NCI-H146 (cell line): ENCODE results near the gene ITPRID1.
"Not testable (repeated sequence)": the region's sequence is repeated elsewhere in the genome, so short reads cannot be mapped to it uniquely, and the experiment has no call there.

ENCODE experiments used
- DNase-seq: peaks from one replicate; lab custom pipeline; 2025; lab: John Stamatoyannopoulos, UW

ITPRID1 gene

GRCh38 chr7:31513790-31514189 is at the start of gene ITPRID1:
Gene ITPRID1, plus strand, starts transcription at chr7:31514090. Its CDS starts 38,935 bp downstream, at chr7:31553025.
- DNase-seq: no peak

- no peak for DNase-seq
Measured at GRCh38 chr7:31464601-31465000, 49.3 kb upstream of the ITPRID1 start.

GRCh38 chr7:31465285-31465684 is 48.6 kb upstream of the ITPRID1 start:
- DNase-seq: no peak

- no peak for DNase-seq
Measured at GRCh38 chr7:31466036-31466435, 47.9 kb upstream of the ITPRID1 start.

GRCh38 chr7:31470883-31471282 is 43.0 kb upstream of the ITPRID1 start:
- not testable (repeated sequence) for DNase-seq

- DNase-seq: no peak
Measured at GRCh38 chr7:31475368-31475767, 38.5 kb upstream of the ITPRID1 start.

- no peak for DNase-seq
Measured at GRCh38 chr7:31476073-31476745, 37.7 kb upstream of the ITPRID1 start.

- DNase-seq: no peak
Measured at GRCh38 chr7:31476941-31477677, 36.8 kb upstream of the ITPRID1 start.

GRCh38 chr7:31478018-31478417 is 35.9 kb upstream of the ITPRID1 start:
- DNase-seq: no peak

- no peak for DNase-seq
Measured at GRCh38 chr7:31478721-31479120, 35.2 kb upstream of the ITPRID1 start.

- no peak for DNase-seq
Measured at GRCh38 chr7:31487071-31487470, 26.8 kb upstream of the ITPRID1 start.

- DNase-seq: no peak
Measured at GRCh38 chr7:31487476-31487875, 26.4 kb upstream of the ITPRID1 start.

- peak; percentile 13 for DNase-seq
Measured at GRCh38 chr7:31488562-31489203, 25.2 kb upstream of the ITPRID1 start.

- DNase-seq: no peak
Measured at GRCh38 chr7:31490796-31491314, 23.0 kb upstream of the ITPRID1 start.

GRCh38 chr7:31492086-31492485 is 21.8 kb upstream of the ITPRID1 start:
- DNase-seq: no peak

- DNase-seq: no peak
Measured at GRCh38 chr7:31493714-31494181, 20.1 kb upstream of the ITPRID1 start.

- DNase-seq: no peak
Measured at GRCh38 chr7:31494421-31494820, 19.5 kb upstream of the ITPRID1 start.

- no peak for DNase-seq
Measured at GRCh38 chr7:31495653-31496052, 18.2 kb upstream of the ITPRID1 start.

- DNase-seq: no peak
Measured at GRCh38 chr7:31497516-31497915, 16.4 kb upstream of the ITPRID1 start.

GRCh38 chr7:31500656-31501055 is 13.2 kb upstream of the ITPRID1 start:
- DNase-seq: no peak

- DNase-seq: no peak
Measured at GRCh38 chr7:31508823-31509222, 5.1 kb upstream of the ITPRID1 start.

- no peak for DNase-seq
Measured at GRCh38 chr7:31512166-31512565, 1.7 kb upstream of the ITPRID1 start.
